ENCODE data around the gene KCNC1.

DNA sequence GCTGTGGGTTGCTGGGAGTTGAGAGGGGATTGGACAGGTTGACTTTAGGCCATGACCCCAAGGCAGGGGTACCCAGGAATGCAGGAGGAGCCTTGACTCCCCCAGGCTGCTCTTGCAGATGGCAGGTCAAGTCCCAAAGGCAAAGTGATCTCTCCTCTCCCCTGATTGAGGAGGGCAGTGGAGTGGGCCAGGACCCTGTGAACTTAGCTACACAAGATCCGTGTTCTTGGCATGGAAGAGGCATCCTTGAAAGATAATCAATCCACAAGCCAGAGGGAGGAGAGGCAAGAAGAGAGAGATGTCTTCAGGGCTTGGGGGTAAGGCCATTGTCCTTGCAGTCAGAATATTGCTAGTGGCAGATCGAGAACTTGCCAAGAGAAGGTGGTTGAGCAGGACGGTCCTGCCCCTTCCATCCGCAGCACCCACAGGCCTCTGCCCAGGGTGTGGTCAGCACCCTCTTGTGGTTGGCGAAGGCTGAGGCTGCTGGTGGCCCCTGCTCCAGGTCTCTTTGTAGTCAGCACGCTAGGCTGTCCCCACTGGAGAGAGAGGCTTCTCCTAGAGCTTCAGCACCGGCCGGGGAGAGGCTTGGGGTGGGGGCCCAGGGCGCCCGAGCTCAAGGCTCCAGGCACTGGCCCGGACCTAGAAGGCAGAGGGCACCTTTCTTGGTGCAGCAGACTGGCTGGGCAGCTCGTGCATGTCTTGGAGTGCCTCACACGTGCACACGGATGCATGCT is 45.4 kb downstream of the KCNC1 start:
- TF ChIP-seq, protein P1, sequence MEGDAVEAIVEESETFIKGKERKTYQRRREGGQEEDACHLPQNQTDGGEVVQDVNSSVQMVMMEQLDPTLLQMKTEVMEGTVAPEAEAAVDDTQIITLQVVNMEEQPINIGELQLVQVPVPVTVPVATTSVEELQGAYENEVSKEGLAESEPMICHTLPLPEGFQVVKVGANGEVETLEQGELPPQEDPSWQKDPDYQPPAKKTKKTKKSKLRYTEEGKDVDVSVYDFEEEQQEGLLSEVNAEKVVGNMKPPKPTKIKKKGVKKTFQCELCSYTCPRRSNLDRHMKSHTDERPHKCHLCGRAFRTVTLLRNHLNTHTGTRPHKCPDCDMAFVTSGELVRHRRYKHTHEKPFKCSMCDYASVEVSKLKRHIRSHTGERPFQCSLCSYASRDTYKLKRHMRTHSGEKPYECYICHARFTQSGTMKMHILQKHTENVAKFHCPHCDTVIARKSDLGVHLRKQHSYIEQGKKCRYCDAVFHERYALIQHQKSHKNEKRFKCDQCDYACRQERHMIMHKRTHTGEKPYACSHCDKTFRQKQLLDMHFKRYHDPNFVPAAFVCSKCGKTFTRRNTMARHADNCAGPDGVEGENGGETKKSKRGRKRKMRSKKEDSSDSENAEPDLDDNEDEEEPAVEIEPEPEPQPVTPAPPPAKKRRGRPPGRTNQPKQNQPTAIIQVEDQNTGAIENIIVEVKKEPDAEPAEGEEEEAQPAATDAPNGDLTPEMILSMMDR (IDR thresholded peaks at IDR 0.05) = no peak
- no peak for TF ChIP-seq POLR2A (IDR thresholded peaks at IDR 0.05)
